Measurements from ENCODE around the gene ARFGAP1.

GRCh38 chr20:63248835-63249591 lies 23.6 kb upstream of the ARFGAP1 start:
- TF ChIP-seq POLR2AphosphoS5 (IDR thresholded peaks at IDR 0.05; ENCODE audit: borderline replicate concordance, low read depth, low read length) (no peak), EZH2 (IDR thresholded peaks at IDR 0.05) (no peak)
